ENCODE data around the gene SEC14L5. TPM values are rescaled to one million over a fixed set of nuclear protein-coding genes. Genes with fewer than 3 reads are reported as not detected.

SEC14L5 gene
- total and polyA plus RNA-seq, 2 of the 4 experiments (the other 2 are of a cell fraction): 0.07 TPM; not detected in 1

DNA sequence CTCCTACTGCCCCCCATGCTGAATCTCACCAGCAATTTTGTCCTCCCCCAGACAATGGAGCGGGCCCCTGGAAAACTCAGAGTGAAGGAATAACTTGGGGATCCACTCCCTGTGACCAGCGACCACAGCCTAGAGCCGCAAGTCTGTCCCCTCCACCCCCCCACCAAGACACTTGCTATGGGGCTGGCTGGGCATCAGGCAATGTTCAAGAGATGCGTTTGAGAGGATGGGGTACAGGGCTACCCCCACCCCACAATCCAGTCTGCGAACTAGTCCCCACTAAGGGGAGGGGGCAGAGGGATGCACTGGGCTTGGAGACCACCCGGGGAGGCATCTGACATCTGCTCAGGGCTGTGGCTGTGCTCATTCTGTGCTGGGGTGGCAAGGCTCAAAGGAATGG is 23.5 kb upstream of the SEC14L5 start:
- intact Hi-C loops (cut with micrococcal nuclease): no loop called here
- no peak overlapping the region for H3K14ac ChIP-seq (replicated peaks; ENCODE audit: low read depth, low read length)

More for the DNA sequence above, 23.5 kb upstream of the SEC14L5 start:
- H2BK5ac ChIP-seq (ENCODE audit: low read depth, low read length, poor library complexity, severe bottlenecking): no peak overlapping the region
- no peak overlapping the region for H4K8ac ChIP-seq (ENCODE audit: low read depth in 2 of 2, low read length in 2 of 2)
- dilution Hi-C loops (cut with HindIII; ENCODE audit: low sequenced_read_pairs, unreplicated experiment) (no loop called here), in situ Hi-C loops (cut with MboI; ENCODE audit: low sequenced_read_pairs) (no loop called here)
- no peak overlapping the region for H3K4me3 ChIP-seq (ENCODE audit: insufficient read depth, low read depth, low read length)
- H2BK20ac ChIP-seq (ENCODE audit: low read depth, low read length): no peak overlapping the region
- H3K9me1 ChIP-seq (ENCODE audit: insufficient read depth, low read length): no peaks in the 10 kb centered on the region
- H2AK5ac ChIP-seq (ENCODE audit: low read depth, low read length): no peak overlapping the region
- CTCF ChIA-PET: no interaction called here
- no peak overlapping the region for H3K4ac ChIP-seq (ENCODE audit: low read depth, low read length)
- ATAC-seq (ENCODE audit: low read depth) (no peak), DNase-seq (no peak)
- H2BK120ac ChIP-seq (ENCODE audit: low read depth, low read length): no peak overlapping the region
- no peak overlapping the region for H3K27ac ChIP-seq (ENCODE audit: insufficient read depth, low read length)
- no peak overlapping the region for H3K56ac ChIP-seq (ENCODE audit: extremely low read depth, insufficient read depth, low read length)
- no peak overlapping the region for H2AK9ac ChIP-seq (replicated peaks; ENCODE audit: low read depth, low read length, poor library complexity)
- H3K27me3 ChIP-seq (ENCODE audit: control insufficient read depth, insufficient read depth, low read length): peaks cover 58% of the 10 kb centered on the region
- 83% methylated on average over 1 of the region's 6 CpGs; no CpG with 5 or more reads in 1 of the 2 experiments for WGBS, 2 experiments (ENCODE audit: extremely low coverage in 2 of 2, insufficient read length in 1 of 2)
- no peak overlapping the region for H4K5ac ChIP-seq (ENCODE audit: low read depth, low read length)
- H3K9ac ChIP-seq (ENCODE audit: low read depth, low read length): no peak overlapping the region
- H3K23ac ChIP-seq (ENCODE audit: low read depth, low read length): no peak overlapping the region
- no peaks in the 10 kb centered on the region; the same call in 1 of the 2 replicates for H3K9me3 ChIP-seq (ENCODE audit: control insufficient read depth, insufficient read depth, low read length)
- POLR2A ChIA-PET (ENCODE audit: unreplicated experiment): no interaction called here
- no peak overlapping the region for H2AFZ ChIP-seq (replicated peaks; ENCODE audit: low read length, poor library complexity)
- no peaks in the 10 kb centered on the region for H3K79me1 ChIP-seq (ENCODE audit: low read depth in 1 of 2, low read length in 2 of 2)
- no peak overlapping the region for H4K91ac ChIP-seq (ENCODE audit: insufficient read depth, low read depth, low read length)
- no peak overlapping the region for H2BK15ac ChIP-seq (ENCODE audit: low read depth, low read length)
- BruUV-seq (replicated peaks): no TSS peak
- H3K36me3 ChIP-seq (ENCODE audit: control insufficient read depth, insufficient read depth, low read length): no peaks in the 10 kb centered on the region
- no peak overlapping the region for H3K18ac ChIP-seq (ENCODE audit: low read depth, low read length)
- no peak overlapping the region for H3K4me2 ChIP-seq (ENCODE audit: low read depth, low read length)
- no peaks in the 10 kb centered on the region for H4K20me1 ChIP-seq (ENCODE audit: insufficient read depth, low read length)
- TF ChIP-seq RAD21 (IDR thresholded peaks at IDR 0.05; ENCODE audit: low read length): no peak
- TF ChIP-seq MAFK (IDR thresholded peaks at IDR 0.05; ENCODE audit: low read depth, low read length): no peak
- no peak for TF ChIP-seq RCOR1 (IDR thresholded peaks at IDR 0.05; ENCODE audit: insufficient replicate concordance, low read length)
- no peak for TF ChIP-seq CEBPB (IDR thresholded peaks at IDR 0.05; ENCODE audit: low read depth, low read length)
- no peak for TF ChIP-seq RFX5 (IDR thresholded peaks at IDR 0.05; ENCODE audit: low read depth, low read length)
- TF ChIP-seq MXI1 (IDR thresholded peaks at IDR 0.05; ENCODE audit: borderline replicate concordance, low read depth, low read length): no peak
- peaks cover 3% of the 10 kb centered on the region; the same call in 1 of the 2 replicates for H3K4me1 ChIP-seq (ENCODE audit: control insufficient read depth, insufficient read depth, low read length)
